ENCODE measurements around the gene PTF1A.

The PTF1A gene, protein sequence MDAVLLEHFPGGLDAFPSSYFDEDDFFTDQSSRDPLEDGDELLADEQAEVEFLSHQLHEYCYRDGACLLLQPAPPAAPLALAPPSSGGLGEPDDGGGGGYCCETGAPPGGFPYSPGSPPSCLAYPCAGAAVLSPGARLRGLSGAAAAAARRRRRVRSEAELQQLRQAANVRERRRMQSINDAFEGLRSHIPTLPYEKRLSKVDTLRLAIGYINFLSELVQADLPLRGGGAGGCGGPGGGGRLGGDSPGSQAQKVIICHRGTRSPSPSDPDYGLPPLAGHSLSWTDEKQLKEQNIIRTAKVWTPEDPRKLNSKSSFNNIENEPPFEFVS

GRCh38 chr10:23191764-23192711 lies at the start of gene PTF1A:
TSS of gene PTF1A (plus strand) at chr10:23192312. CDS start at chr10:23192531, 219 bp downstream.
- no peak for DNase-seq

DNA sequence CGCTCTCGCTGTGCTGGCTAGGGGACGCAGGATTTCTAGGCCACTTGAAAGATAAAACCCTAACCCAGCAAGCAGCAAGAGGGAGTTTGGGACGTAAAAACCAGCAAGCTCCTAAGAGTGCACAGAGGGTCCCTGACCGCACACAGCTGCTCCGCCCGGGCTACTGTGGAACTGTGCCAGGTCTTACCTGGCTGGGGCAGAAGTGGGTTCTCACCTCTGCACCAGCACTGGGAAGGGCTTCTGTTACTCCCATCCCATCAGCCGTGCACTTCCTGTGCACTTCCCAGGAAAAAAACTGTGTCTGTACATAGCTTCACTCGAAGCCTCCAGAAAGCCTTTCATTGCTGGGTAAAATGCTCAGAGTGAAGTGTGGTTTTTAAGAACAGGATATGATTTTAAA lies 45.9 kb upstream of the PTF1A start:
- no peak for DNase-seq

GRCh38 chr10:23147035-23147434 lies 45.1 kb upstream of the PTF1A start:
- DNase-seq = no peak

- no peak for DNase-seq
Measured at GRCh38 chr10:23148214-23148613, 43.9 kb upstream of the PTF1A start.

- DNase-seq = no peak
Measured at GRCh38 chr10:23150091-23150490, 42.0 kb upstream of the PTF1A start.

DNA sequence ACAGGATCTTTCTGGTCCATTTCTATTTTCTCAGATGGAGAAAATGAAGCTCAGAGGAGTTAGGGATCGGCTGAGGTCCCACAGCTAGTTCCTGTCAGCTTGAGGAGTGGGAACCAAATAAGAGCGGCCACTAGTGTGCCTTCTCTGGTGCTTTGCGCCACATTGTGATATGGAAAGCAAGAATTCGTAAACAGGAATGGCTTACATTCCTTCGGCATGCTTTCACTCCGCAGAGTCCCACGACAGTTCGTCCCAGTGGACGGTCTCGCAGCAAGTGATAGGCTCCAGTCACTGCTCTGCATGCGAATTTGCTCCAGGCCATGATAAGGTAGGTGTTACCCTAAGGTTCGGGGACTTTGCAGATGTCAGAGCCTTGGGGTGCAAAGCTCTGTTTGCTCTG lies 41.5 kb upstream of the PTF1A start:
- no peak for DNase-seq

GRCh38 chr10:23151071-23151470 lies 41.0 kb upstream of the PTF1A start:
- DNase-seq = no peak

DNA sequence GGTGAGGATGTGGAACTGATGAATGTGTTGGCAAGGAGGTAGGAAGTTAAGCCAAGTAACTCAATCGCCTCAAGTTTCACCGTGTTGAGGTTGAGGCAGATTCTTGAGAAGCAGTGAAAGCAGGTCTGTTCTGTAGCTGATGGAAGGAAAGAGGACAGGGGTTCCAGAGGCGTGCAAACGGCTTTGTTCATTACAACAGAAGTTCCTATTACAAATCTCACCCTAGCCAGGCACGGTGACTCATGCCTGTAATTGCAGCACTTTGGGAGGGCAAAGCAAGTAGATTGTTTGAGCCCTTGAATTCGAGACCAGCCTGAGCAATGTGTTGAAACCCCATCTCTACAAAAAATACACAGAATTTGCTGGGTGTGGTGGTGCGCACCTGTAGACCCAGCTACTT lies 36.9 kb upstream of the PTF1A start:
- DNase-seq = no peak

DNA sequence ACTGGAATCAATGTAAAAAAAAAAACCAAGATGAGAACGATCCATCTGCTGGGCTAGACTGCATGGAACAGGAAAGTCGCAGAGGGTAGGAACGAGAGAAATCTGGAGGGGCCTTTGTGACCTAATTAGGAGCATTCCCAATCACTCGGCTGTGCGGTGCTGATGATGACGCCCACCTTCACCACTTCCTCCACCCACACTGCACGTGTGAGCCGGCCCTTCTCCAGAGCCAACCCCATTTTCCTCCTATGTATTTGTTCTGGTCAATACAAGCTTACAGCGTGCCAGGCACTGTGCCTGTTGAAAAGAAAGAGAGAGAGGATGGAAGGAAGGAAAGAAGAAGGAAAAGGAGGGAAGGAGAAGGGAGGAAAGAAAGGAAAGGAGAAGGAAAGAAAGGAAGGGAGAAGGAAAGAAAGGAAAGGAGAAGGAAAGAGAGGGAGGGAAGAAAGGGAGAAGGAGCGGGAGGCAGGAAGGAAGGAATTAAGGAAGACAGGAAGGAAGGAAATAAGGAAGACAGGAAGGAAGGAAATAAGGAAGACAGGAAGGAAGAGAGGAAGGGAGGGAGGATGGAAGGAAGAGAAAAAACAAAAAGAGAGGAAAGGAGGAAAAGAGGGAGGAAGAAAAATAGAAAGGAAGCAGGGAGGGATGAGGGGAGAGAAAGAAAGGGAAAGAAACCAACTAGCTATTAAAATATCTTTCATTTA lies 35.5 kb upstream of the PTF1A start:
- no peak for DNase-seq

- DNase-seq = no peak
Measured at GRCh38 chr10:23157239-23157681, 34.9 kb upstream of the PTF1A start.

- DNase-seq = no peak
Measured at GRCh38 chr10:23157691-23158369, 34.3 kb upstream of the PTF1A start.

DNA sequence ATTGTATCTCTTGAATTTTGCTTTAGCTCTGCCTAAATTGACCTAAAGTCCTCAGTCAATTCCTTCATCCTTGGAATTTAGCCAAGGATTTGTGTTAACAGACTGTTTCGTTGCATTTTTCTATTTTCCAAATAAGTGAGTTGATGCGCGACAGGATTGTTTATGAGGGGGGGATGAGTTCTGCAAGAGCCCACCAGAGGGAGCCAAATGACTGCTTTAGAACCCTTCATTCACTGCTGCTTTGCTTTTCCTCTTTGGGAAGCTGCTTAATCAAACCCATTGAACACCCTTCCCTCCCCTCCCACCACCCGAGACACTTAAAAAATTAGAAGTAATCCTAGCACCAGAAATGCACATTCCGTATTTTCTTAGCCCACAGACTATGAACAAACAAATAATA lies 33.7 kb upstream of the PTF1A start:
- peak in 1 of 2 experiments; percentile 1 for DNase-seq

GRCh38 chr10:23171232-23171876 lies 20.8 kb upstream of the PTF1A start:
- DNase-seq = no peak

DNA sequence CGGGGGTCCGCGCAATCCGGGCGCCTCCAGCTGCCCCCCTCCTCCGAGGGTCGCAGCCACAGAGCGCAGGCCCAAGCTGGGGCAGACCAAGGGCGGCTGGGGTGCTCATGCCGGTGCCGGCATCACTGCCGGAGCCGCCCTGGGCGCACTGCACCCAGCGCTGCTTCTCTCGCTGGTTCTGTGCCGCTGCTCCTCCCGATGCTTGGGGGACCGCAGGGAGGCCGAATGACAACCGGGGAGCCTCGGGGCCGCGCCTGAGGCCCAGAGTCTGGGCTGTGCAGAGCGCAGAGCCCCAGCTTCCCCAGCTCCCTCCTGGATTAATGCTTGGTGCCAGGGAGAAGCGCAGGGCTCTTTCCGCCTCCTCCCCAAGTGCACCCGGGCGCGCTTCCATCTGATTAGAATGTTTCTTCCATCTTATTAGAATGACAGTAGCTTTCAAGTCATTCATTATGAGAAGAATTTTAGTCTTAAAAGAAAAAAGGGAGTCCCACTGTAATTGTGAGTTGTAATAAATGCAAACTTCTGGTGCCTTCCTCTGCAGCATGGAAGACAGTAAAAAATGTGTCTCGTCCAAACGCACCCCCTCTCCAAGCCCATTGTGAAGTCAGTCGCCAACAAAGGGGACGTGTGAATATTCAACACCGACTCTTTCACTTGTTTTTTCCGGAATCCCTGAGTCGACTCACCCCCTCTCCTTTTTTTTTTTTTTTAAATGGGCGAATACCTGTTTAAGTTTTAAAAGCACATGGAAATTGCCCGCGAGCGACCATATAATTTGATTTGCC lies 19.5 kb upstream of the PTF1A start:
- no peak for DNase-seq

- DNase-seq = no peak
Measured at GRCh38 chr10:23173214-23174073, 18.7 kb upstream of the PTF1A start.

DNA sequence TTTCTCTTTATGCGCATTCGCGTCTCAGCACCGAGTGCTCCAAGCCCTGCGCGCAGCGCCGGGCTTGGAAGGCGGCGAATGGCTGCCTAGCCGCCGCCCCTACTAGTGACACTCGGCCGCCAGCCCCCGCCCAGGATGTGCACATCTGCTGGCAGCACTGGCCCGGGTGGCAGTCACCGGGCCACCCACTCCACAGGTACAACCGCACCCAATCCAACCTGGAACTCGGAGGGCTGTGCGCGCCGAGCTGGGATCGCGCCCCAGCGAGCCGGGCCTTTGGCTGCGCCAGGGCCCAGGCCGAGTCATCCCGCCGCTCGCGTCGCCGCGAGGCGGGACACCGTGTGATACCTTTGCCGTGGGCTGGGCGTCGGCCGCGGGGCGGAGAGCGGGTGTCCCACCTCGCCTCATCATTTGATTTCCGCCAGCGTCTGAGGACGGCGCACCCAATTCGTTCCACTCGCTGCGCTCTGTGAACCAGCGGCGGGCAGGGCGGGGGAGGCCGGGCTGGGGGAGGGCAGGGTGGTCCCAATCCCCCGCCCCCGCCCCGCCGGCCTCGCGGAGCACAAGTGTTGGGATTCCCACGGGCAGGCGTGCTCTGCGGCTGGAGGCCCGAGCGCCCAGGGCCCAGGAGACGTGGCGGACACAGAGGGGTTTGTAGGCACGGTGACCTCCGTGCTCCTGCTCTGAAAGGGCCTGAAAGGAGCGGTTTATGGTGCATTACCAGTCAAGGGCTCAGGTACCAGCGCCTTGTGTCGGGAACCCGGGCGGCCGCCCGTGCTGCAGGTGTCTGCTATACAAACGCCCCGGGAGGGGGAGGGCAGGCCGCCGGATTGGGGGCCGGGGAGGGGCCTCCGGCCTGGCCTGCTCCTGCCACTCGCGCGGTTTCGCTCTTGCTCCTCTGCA lies 17.8 kb upstream of the PTF1A start:
- no peak for DNase-seq

GRCh38 chr10:23174977-23175512 lies 17.1 kb upstream of the PTF1A start:
- no peak for DNase-seq

DNA sequence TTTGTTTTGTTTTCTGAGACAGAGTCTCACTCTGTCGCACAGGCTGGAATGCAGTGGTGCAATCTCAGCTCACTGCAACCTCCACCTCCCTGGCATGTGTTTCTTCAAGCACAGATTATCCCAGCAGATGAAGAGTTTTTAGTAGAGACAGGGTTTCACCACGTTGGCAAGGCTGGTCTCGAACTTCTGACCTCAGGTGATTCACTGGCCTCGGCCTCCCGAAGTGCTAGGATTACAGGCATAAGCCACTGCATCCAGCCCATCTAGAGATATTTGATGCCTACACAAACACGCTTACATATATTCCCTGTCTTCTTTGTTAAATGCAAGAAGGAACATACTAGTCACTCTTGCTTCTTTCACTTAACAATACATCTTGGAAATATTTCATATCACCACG lies 5.9 kb upstream of the PTF1A start:
- DNase-seq = no peak

GRCh38 chr10:23186697-23187096 lies 5.4 kb upstream of the PTF1A start:
- DNase-seq = no peak

Data from NCI-H1930 (cell line).